ENCODE measurements around the gene ZNF184.

The ZNF184 gene

GRCh38 chr6:27479319-27480182 is 6.6 kb upstream of the ZNF184 start:
- peak; percentile 73 for DNase-seq (ENCODE audit: low read depth, low spot score)

GRCh38 chr6:27478706-27479318 is 5.9 kb upstream of the ZNF184 start:
- DNase-seq (ENCODE audit: low read depth, low spot score), result peak; percentile 81

DNA sequence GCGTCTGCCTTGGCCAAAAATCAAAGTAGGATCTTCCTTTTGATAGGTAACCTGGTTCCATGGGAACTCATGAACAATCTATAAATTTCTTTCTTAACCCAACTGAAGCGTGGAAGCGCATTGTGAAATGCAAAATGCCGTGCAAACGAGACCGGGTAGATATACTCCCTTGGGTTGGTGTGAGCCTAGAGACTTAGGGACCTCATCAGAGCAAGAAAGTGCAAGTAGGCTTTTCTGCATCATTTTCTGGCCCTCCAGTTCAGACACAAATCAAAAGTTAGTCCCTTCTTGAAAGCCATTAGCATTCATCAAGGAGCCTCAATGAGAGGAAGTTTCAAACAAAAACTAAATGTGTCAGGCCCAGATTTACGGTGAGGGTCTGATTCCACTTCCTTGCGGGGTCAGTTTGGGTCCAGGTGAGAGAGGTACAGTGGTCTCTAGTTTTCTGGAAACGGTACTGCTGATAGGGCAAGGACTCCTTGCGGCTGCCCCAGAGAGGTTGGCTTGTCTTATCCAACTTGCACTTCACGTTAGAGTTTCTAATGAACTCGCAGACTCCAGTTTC is 5.3 kb upstream of the ZNF184 start:
- no peak for DNase-seq (ENCODE audit: low read depth, low spot score)

- no peak for DNase-seq (ENCODE audit: low read depth, low spot score)
These were observed 4.6 kb upstream of the ZNF184 start for GRCh38 chr6:27477318-27478013.

DNA sequence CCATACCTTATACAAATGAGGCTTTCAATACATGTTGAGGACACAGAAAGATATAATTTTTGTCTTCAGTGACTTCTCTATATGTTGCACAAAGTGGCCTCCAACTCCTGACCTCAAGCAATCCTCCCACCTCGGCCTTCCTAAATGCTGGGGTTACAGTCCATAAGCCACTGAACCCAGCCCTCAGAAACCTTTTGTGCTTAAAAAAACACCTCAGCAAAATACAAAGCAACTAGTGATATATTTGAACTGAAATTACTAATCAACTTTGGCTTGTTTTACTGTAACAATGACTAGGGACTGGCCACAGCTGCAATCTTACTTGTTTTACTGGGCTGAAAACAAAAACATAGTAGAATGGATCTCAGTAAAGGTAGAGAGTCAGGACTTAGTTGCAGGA is 3.2 kb upstream of the ZNF184 start:
- DNase-seq (ENCODE audit: low read depth, low spot score), result no peak

- DNase-seq (ENCODE audit: low read depth, low spot score), result no peak
These were observed 1.8 kb upstream of the ZNF184 start for GRCh38 chr6:27474672-27475071.

DNA sequence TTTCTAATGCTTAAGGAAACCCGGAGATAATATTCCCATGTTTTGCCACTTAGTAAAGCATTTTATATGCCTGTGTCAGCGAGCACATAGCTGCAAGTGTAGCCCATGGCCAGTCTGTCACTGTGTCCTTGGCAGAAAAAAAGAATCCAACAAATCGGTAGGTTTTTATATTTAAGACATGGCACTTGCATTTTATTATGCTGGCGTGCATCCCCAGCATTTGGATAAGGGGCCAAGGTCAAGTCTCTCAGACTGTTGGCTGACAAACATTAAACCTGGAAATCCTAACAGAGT is 1.2 kb upstream of the ZNF184 start:
- DNase-seq (ENCODE audit: low read depth, low spot score), result no peak

DNA sequence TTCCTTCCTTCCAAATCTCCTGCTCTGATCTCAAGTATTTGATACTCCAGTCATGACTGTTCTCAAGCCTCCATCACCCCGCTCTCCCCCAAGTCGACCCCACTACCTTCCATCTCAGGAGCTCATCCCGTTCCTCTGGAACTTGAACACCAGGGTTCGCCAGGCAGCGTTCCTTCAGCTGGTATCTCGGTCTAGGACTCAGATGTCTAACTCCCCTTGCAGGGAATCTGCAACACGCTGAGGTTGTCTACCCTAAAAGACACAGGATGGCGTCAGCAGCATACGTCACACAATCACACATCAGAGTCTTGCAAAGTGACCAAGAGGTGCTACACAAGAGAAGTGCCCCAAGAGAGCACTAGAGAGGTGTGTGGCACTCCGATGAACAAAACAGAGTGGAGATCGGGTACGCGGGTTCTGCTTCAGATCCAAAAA is 706 bp downstream of the ZNF184 start:
- peak; percentile 29 for DNase-seq (ENCODE audit: low read depth, low spot score)

DNA sequence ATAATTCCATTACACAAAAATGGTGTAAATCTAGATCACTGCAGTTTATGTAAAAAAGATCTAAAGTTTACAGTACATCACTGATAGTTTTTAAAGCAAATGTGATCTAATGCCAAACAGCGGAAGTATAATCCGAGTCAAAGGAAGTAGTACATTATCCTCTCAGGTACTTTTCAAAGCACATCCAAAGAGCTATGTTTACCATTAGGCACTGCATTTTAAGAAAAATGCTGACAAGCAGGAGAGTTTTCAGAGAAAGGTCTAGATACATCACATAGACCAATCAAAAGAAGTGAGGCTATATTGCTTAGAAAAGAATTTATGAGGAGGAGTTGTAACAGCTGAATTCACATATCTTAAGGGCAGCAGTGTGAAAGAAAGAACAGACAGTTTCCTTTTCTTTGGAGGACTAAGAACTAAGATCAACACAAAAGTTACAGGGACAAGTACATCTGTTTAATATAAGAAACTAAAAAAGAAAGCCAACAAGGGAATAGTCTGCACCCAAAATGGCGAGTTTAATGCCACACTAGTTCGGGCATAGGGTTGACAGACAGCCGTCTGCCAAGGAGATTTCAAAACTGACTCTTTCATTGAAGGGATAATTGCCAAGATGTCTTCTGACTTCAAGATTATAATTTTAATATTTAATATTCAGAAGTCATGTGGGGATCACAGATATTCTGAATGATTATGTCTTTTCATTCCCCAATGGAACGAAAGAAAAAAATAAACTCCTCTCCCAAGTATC is 1.4 kb downstream of the ZNF184 start:
- DNase-seq (ENCODE audit: low read depth, low spot score), result no peak

GRCh38 chr6:27470023-27470422 is 2.9 kb downstream of the ZNF184 start:
- DNase-seq (ENCODE audit: low read depth, low spot score), result no peak

DNA sequence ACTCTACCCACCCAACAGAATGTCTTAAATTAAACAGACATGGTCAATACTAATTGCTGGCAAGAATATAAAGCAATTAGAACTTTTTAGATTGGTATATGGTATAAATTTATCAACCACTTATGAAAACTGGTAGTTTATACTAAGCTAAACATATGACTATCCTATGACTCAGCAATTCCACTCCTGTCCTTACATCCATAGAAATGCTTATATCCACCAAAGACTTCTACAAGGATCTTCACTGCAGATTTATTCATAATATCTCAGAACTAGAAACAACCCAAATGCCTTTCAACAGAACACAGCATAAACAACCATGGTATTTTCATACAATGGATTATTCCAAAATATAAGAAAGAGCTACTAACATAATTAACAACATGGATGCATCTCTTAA is 4.6 kb downstream of the ZNF184 start:
- DNase-seq (ENCODE audit: low read depth, low spot score), result no peak

DNA sequence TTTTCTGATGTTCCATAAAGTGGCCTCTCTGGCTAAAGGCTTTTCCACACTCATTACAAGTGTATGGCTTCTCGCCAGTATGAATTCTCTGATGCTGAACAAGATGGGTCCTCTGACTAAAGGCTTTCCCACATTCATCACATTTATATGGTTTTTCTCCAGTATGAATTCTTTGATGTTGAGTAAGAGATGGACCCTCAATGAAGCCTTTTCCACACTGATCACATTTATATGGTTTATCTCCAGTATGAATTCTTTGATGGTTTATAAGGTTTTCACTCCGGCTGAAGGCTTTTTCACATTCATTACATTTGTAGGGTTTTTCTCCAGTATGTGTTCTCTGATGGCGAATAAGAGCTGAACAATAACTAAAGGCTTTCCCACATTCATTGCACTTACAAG is 20.4 kb downstream of the ZNF184 start:
- no peak for DNase-seq (ENCODE audit: low read depth, low spot score)

- no peak for DNase-seq (ENCODE audit: low read depth, low spot score)
These were observed 21.1 kb downstream of the ZNF184 start for GRCh38 chr6:27451660-27452390.

- no peak for DNase-seq (ENCODE audit: low read depth, low spot score)
These were observed 24.4 kb downstream of the ZNF184 start for GRCh38 chr6:27448456-27448855.

DNA sequence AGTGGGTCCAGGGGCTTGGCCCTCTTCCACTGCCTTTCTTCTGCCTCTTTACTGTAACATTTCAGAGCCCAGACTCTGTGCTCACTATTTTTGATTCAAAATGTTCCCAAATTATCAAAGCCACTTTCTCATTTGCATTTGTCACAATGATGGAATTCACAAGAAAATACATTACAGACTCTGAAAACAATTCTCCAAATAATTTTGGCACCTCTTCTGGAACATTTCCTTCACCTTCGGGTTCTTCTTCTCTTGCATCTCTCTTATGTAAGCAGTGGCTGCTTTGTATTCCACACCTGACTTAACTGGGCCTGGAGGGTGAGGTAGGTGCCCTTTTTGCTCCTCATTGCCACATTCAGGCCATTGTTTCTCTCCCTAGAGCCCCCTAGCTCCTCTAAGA is 30.0 kb downstream of the ZNF184 start:
- DNase-seq (ENCODE audit: low read depth, low spot score), result no peak

DNA sequence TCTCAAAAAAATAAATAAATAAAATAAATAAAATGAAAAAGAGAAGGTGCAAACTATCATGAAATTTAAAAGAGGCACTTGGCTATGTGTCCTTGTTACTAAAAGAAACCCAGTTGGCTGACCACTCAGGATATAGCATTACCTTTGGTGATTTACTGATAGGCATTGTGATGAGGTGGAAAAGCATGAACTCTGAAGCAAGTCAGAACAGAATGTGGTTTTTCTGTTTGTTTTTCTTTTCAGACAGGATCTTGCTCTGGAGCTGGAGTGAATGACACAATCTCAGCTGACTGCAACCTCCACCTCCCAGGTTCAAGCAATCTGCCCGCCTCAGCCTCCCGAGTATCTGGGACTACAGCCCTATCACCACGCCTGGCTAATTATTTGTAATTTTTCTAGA is 31.9 kb downstream of the ZNF184 start:
- no peak for DNase-seq (ENCODE audit: low read depth, low spot score)

GRCh38 chr6:27439371-27439770 is 33.5 kb downstream of the ZNF184 start:
- no peak for DNase-seq (ENCODE audit: low read depth, low spot score)

GRCh38 chr6:27433714-27434113 is 39.2 kb downstream of the ZNF184 start:
- no peak for DNase-seq (ENCODE audit: low read depth, low spot score)

GRCh38 chr6:27428966-27429365 is 43.9 kb downstream of the ZNF184 start:
- DNase-seq (ENCODE audit: low read depth, low spot score), result no peak

- DNase-seq (ENCODE audit: low read depth, low spot score), result no peak
These were observed 44.4 kb downstream of the ZNF184 start for GRCh38 chr6:27428502-27428901.

DNA sequence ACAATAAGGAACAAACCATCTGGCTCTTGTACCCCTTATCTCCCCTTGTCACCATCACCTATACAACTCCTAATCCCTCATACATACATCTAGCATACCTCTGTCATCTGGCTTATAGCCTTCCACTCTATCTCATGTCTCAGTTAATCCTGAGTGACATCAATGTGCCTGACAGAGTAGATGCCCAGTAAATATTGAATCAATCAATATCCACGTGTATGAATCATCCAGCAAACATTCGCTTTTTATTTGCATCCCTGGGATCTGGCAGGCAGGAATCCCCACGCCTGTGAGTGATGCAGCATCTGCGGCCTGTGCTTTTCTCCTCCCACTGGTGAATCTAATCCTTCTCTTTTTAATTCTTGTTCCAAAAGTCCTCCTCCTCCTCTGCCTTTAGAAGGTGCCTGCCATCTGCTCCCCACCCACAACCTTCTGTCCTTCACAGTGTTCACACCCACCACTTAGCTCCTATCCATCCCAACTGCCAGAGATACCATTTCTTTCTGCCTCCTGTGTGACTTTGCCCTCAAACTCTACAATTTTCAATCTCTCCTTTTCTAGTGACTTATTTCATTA is 46.8 kb downstream of the ZNF184 start:
- no peak for DNase-seq (ENCODE audit: low read depth, low spot score)

Measured in activated CD4-positive, CD25-positive, alpha-beta regulatory T cell treated with anti-CD3 and anti-CD28 coated beads, Interleukin-2, amount 50 U/mL, for 16 hours (primary cell).